HCT116 (cell line): Measurements from ENCODE around the gene MAML2. TPM values are rescaled to one million over a fixed set of nuclear protein-coding genes. Genes with fewer than 3 reads are reported as not detected.

ENCODE experiments used
- ATAC-seq: fragments of 200-7000 bp; cut with Tn5 transposase; 2 replicates; pipeline ENCODE4 v1.9.1; 2020; ENCODE audit warnings: mild to moderate bottlenecking, moderate library complexity
- BruUV-seq: library from RNA; stranded (reverse); fragments of 400-500 nt; replicated peaks from 2 replicates; lab custom pipeline; 2021; lab: Mats Ljungman, UMichigan
- CTCF ChIA-PET: fragments of 300-600 bp; sonication (Branson Sonifier 250); formaldehyde crosslinking; loops from one replicate; lab custom pipeline; 2021; ENCODE audit warnings: antibody characterized with exemption; lab: Charles Lee
- POLR2A ChIA-PET: fragments of 300-600, 350-600 bp; sonication (Branson Sonifier 250); formaldehyde crosslinking; loops from one replicate; lab custom pipeline; 2021; ENCODE audit warnings: antibody characterized with exemption; lab: Charles Lee
- RAD21 ChIA-PET, 2 experiments: fragments of 300-600 bp; sonication (Branson Sonifier 250); formaldehyde crosslinking; loops; one replicate each; lab custom pipeline; 2023; ENCODE audit warnings: low total read pairs in 2 of 2; ENCODE audit not compliant: uncharacterized antibody in 2 of 2, unreplicated experiment in 2 of 2, low non-redundant PET in 1 of 2; lab: Charles Lee
- DNase-seq: peaks from one replicate; pipeline ENCODE4 v3.0.0-alpha.2; 2010; ENCODE audit warnings: low read depth, low spot score
- H2AFZ ChIP-seq: fragments of 200-600 bp; shearing (Covaris generic), sonication (generic); 2 replicates; pipeline ENCODE4 v1.6.1; 2017; ENCODE audit warnings: low read depth, mixed run types, mixed read lengths, antibody characterized with exemption, low read length; ENCODE audit not compliant: poor library complexity, severe bottlenecking
- H3K27ac ChIP-seq: 2 replicates; pipeline ENCODE4 v1.5.1; 2012; ENCODE audit warnings: low read depth, low read length
- H3K27me3 ChIP-seq: fragments of 200-600 bp; sonication (generic); 2 replicates; pipeline ENCODE4 v1.6.1; 2016; ENCODE audit warnings: mixed run types, low read length, mixed read lengths; ENCODE audit not compliant: insufficient read depth
- H3K36me3 ChIP-seq, 2 experiments: fragments of 200-500 bp in 1 of 2; fragments of 200-600 bp in 1 of 2; sonication (Bioruptor generic) in 1 of 2; sonication (generic) in 1 of 2; 2 replicates each; pipeline versions ENCODE4 v1.5.1 to v1.6.1; 2014 to 2016; ENCODE audit warnings: low read length in 2 of 2, inconsistent platforms in 1 of 2, mixed read lengths in 1 of 2, mixed run types in 1 of 2; ENCODE audit not compliant: insufficient read depth in 2 of 2, control insufficient read depth in 1 of 2
- H3K4me1 ChIP-seq, 2 experiments: fragments of 200-600 bp in 1 of 2; sonication (generic) in 1 of 2; 2 replicates each; pipeline versions ENCODE4 v1.5.1 to v1.6.1; 2012 to 2017; ENCODE audit warnings: low read length in 2 of 2, inconsistent platforms in 1 of 2, mild to moderate bottlenecking in 1 of 2, mixed read lengths in 1 of 2, mixed run types in 1 of 2, moderate library complexity in 1 of 2; ENCODE audit not compliant: insufficient read depth in 2 of 2, control insufficient read depth in 1 of 2
- H3K4me2 ChIP-seq: fragments of 200-600 bp; sonication (generic); 2 replicates; pipeline ENCODE4 v1.6.1; 2017; ENCODE audit warnings: mixed run types, low read length, mixed read lengths
- H3K4me3 ChIP-seq, 2 experiments: fragments of 200-600 bp in 1 of 2; sonication (generic) in 1 of 2; replicated peaks in 1 of 2; 2 replicates each; pipeline ENCODE4 v1.5.1; 2011 to 2016; ENCODE audit warnings: low read length in 2 of 2, control low read depth in 1 of 2, low read depth in 1 of 2, mild to moderate bottlenecking in 1 of 2, mixed read lengths in 1 of 2, mixed run types in 1 of 2
- H3K79me2 ChIP-seq: fragments of 200-600 bp; sonication (generic); 2 replicates; pipeline ENCODE4 v1.6.1; 2017; ENCODE audit warnings: mild to moderate bottlenecking, mixed run types, low read length, moderate library complexity, mixed read lengths; ENCODE audit not compliant: insufficient read depth
- H3K9ac ChIP-seq: fragments of 200-600 bp; sonication (generic); 2 replicates; pipeline ENCODE4 v1.6.1; 2016; ENCODE audit warnings: low read length, mixed read lengths
- H3K9me2 ChIP-seq: fragments of 200-600 bp; sonication (generic), shearing (Covaris generic); 2 replicates; pipeline ENCODE4 v1.6.1; 2017; ENCODE audit warnings: mixed run types, mild to moderate bottlenecking, moderate library complexity; ENCODE audit not compliant: insufficient read depth
- H3K9me3 ChIP-seq, 2 experiments: fragments of 200-500 bp in 1 of 2; fragments of 200-600 bp in 1 of 2; sonication (Bioruptor generic) in 1 of 2; sonication (generic) in 1 of 2; 2 replicates each; pipeline ENCODE4 v1.6.1; 2014 to 2017; ENCODE audit warnings: low read length in 2 of 2, mixed read lengths in 2 of 2, inconsistent platforms in 1 of 2, low read depth in 1 of 2, mild to moderate bottlenecking in 1 of 2, mixed run types in 1 of 2, moderate library complexity in 1 of 2; ENCODE audit not compliant: control insufficient read depth in 1 of 2, insufficient read depth in 1 of 2
- H4K20me1 ChIP-seq: fragments of 200-600 bp; sonication (generic), shearing (Covaris generic); 2 replicates; pipeline ENCODE4 v1.6.1; 2017; ENCODE audit warnings: mixed run types, mild to moderate bottlenecking, moderate library complexity; ENCODE audit not compliant: insufficient read depth
- CBX3 ChIP-seq: IDR thresholded peaks from 2 replicates; pipeline ENCODE4 v1.6.1; 2012; ENCODE audit warnings: low read depth
- CEBPB ChIP-seq: IDR thresholded peaks from 2 replicates; pipeline ENCODE4 v1.6.1; 2012; ENCODE audit warnings: low read depth
- EGR1 ChIP-seq: IDR thresholded peaks from 2 replicates; pipeline ENCODE4 v1.6.1; 2012; ENCODE audit warnings: low read depth
- ELF1 ChIP-seq: IDR thresholded peaks from 2 replicates; pipeline ENCODE4 v1.6.1; 2012; ENCODE audit warnings: low read depth, borderline replicate concordance
- EZH2phosphoT487 ChIP-seq: fragments of 200-600 bp; IDR thresholded peaks from 2 replicates; pipeline ENCODE4 v1.6.1; 2018; ENCODE audit warnings: antibody characterized with exemption, borderline replicate concordance
- JUND ChIP-seq: IDR thresholded peaks from 2 replicates; pipeline ENCODE4 v1.6.1; 2012
- MAX ChIP-seq: IDR thresholded peaks from 2 replicates; pipeline ENCODE4 v1.6.1; 2012
- POLR2AphosphoS5 ChIP-seq: IDR thresholded peaks from 2 replicates; pipeline ENCODE4 v1.6.1; 2011; ENCODE audit warnings: mild to moderate bottlenecking, low read depth, low read length, moderate library complexity
- RAD21 ChIP-seq: IDR thresholded peaks from 2 replicates; pipeline ENCODE4 v1.6.1; 2012; ENCODE audit warnings: low read depth, mild to moderate bottlenecking
- REST ChIP-seq: IDR thresholded peaks from 2 replicates; pipeline ENCODE4 v1.6.1; 2012; ENCODE audit warnings: low read depth
- SIN3A ChIP-seq: IDR thresholded peaks from 2 replicates; pipeline ENCODE4 v1.6.1; 2012; ENCODE audit warnings: low read depth
- SP1 ChIP-seq: IDR thresholded peaks from 2 replicates; pipeline ENCODE4 v1.6.1; 2012; ENCODE audit warnings: low read depth
- SRF ChIP-seq: IDR thresholded peaks from 2 replicates; pipeline ENCODE4 v1.6.1; 2012; ENCODE audit warnings: low read depth
- TCF7L2 ChIP-seq: IDR thresholded peaks from 2 replicates; pipeline ENCODE4 v1.7.0; 2011; ENCODE audit warnings: borderline replicate concordance, inconsistent platforms; ENCODE audit not compliant: insufficient read depth, insufficient read length; ENCODE audit errors: extremely low read depth
- YY1 ChIP-seq: IDR thresholded peaks from 2 replicates; pipeline ENCODE4 v1.6.1; 2011; ENCODE audit warnings: low read length, low read depth, moderate library complexity, mild to moderate bottlenecking; ENCODE audit not compliant: insufficient replicate concordance; ENCODE audit errors: extremely low read depth
- ZFX ChIP-seq: fragments of 450-650 bp; IDR thresholded peaks from 2 replicates; pipeline ENCODE4 v1.6.1; 2017
- ZNF274 ChIP-seq: fragments of 200-500 bp; sonication (Bioruptor generic); IDR thresholded peaks from 2 replicates; pipeline ENCODE4 v1.6.1; 2014; ENCODE audit warnings: mild to moderate bottlenecking, low read depth, low read length, inconsistent platforms
- intact Hi-C: fragments of 100-400 bp; cut with micrococcal nuclease; formaldehyde crosslinking; loops from 2 replicates; pipeline ENCODE4 v1.10.0; 2022
- total RNA-seq: library from RNA; stranded (reverse); gene quantifications from one replicate; pipeline ENCODE4 v1.2.1, GENCODE V29; 2021; ENCODE audit not compliant: unreplicated experiment

Gene MAML2
- total RNA-seq, 1 experiment from 2014 or later = 2.6 TPM

- ChIA-PET RAD21 (no interaction called here), POLR2A (no interaction called here), CTCF (interaction anchor here (0.6 kb wide), 1 partner anchor 127 kb away, joined by 3 read pairs; no protein-coding TSS in a partner anchor)
- Histone ChIP-seq H4K20me1 (no peaks in the 10 kb centered on the region), H2AFZ (no peak overlapping the region), H3K36me3 (no peaks in the 10 kb centered on the region), H3K4me3 (no peak overlapping the region), H3K27me3 (no peaks in the 10 kb centered on the region), H3K27ac (no peak overlapping the region), H3K79me2 (no peaks in the 10 kb centered on the region), H3K4me1 (peaks cover 0 to 6% of the 10 kb centered on the region in 2 experiments; a peak in 2 of 4 replicates), H3K4me2 (no peak overlapping the region), H3K9ac (no peak overlapping the region), H3K9me2 (no peaks in the 10 kb centered on the region), H3K9me3 (no peaks in the 10 kb centered on the region)
- intact Hi-C loops = no loop called here
- BruUV-seq = no TSS peak
- DNase-seq (no peak), ATAC-seq (no peak)
- no peak for TF ChIP-seq RAD21
Measured at GRCh38 chr11:96265972-96266371, 77.0 kb downstream of the MAML2 start.

GRCh38 chr11:96265220-96265737 is 77.7 kb downstream of the MAML2 start:
- H3K9ac ChIP-seq = no peak overlapping the region
- H3K79me2 ChIP-seq = no peaks in the 10 kb centered on the region
- intact Hi-C loops = no loop called here
- no peak overlapping the region for H3K4me2 ChIP-seq
- DNase-seq (no peak), ATAC-seq (no peak)
- H4K20me1 ChIP-seq = no peaks in the 10 kb centered on the region
- peaks cover under 1 to 9% of the 10 kb centered on the region in 2 experiments; a peak in 3 of 4 replicates for H3K4me1 ChIP-seq
- H3K9me3 ChIP-seq = no peaks in the 10 kb centered on the region
- H2AFZ ChIP-seq = no peak overlapping the region
- ChIA-PET RAD21 (no interaction called here), CTCF (no interaction called here), POLR2A (no interaction called here)
- no peak overlapping the region for H3K4me3 ChIP-seq
- no peak overlapping the region for H3K27ac ChIP-seq
- no peaks in the 10 kb centered on the region for H3K9me2 ChIP-seq
- H3K36me3 ChIP-seq = no peaks in the 10 kb centered on the region
- H3K27me3 ChIP-seq = no peaks in the 10 kb centered on the region
- TF ChIP-seq ZNF274 (no peak), SRF (no peak), REST (no peak), CEBPB (no peak), ELF1 (no peak), JUND (no peak), CBX3 (no peak), YY1 (no peak), RAD21 (no peak), SIN3A (no peak), SP1 (no peak), POLR2AphosphoS5 (no peak), EGR1 (no peak), MAX (no peak), ZFX (no peak), TCF7L2 (no peak), EZH2phosphoT487 (no peak)
- BruUV-seq = no TSS peak
